ENCODE data around the gene ZNF3.
A peak's percentile ranks its signal among the peaks of the same experiment; 100 is the strongest.

ZNF3 gene

DNA sequence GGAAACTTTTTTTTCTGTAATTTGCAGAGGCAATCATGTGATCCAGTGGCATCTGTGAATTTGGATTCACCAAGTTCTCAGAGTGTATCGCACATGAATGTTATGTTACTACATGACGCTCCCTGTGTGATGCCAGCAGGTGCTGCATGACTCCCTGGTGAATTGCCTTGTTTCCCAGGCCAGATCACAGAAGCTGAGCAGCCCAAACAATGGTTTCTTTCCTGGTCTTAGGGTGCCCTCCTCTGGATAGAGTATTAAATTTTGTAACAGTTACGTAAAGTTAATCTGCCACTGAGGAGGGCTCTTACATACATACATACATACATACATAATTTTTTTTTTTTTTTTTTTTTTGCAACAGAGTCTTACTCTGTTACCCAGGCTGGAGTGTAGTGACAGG lies 28.3 kb downstream of the ZNF3 start:
- peak; percentile 55 for DNase-seq (ENCODE audit: low read depth)
- TF ChIP-seq, protein P1, sequence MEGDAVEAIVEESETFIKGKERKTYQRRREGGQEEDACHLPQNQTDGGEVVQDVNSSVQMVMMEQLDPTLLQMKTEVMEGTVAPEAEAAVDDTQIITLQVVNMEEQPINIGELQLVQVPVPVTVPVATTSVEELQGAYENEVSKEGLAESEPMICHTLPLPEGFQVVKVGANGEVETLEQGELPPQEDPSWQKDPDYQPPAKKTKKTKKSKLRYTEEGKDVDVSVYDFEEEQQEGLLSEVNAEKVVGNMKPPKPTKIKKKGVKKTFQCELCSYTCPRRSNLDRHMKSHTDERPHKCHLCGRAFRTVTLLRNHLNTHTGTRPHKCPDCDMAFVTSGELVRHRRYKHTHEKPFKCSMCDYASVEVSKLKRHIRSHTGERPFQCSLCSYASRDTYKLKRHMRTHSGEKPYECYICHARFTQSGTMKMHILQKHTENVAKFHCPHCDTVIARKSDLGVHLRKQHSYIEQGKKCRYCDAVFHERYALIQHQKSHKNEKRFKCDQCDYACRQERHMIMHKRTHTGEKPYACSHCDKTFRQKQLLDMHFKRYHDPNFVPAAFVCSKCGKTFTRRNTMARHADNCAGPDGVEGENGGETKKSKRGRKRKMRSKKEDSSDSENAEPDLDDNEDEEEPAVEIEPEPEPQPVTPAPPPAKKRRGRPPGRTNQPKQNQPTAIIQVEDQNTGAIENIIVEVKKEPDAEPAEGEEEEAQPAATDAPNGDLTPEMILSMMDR (IDR thresholded peaks at IDR 0.05; ENCODE audit: insufficient read depth, low read depth, low read length, missing control alignments), result no peak
- H3K4me3 ChIP-seq (ENCODE audit: low read depth, low read length), result no peak overlapping the region

DNA sequence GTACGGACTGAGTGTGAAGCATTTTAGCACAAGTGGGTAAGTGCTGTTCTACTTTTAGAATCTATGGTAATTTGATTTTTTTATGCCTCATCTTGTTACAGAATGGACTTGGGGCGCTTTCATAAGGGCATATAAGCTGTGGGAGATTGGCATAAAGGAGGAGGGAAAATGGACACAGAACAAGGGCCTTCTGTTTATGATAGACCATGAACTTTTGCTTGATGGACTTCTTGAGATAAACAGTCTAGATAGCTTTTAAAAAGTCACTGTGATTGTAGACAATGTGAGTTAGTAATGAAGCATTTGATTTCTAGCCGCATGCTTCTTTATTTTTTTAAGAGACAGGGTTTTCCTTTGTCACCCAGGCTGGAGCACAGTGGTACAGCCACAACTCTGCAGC lies 29.9 kb downstream of the ZNF3 start:
- DNase-seq (ENCODE audit: low read depth), result no peak
- TF ChIP-seq, protein P1 (IDR thresholded peaks at IDR 0.05; ENCODE audit: insufficient read depth, low read depth, low read length, missing control alignments), result no peak

GRCh38 chr7:100049441-100050291 lies 31.9 kb downstream of the ZNF3 start, which contains the start of gene ZSCAN21:
ZSCAN21 (plus strand) TSS chr7:100049774; CDS start chr7:100057007, 7,233 bp downstream.
- TF ChIP-seq, protein P1 (IDR thresholded peaks at IDR 0.05; ENCODE audit: insufficient read depth, low read depth, low read length, missing control alignments), result peak; percentile 5
- DNase-seq (ENCODE audit: low read depth), result peak; percentile 77
- H3K4me3 ChIP-seq (ENCODE audit: low read depth, low read length), result peak within 1 kb of the TSS; percentile 75

More for the DNA sequence above, 29.9 kb downstream of the ZNF3 start:
- no peak overlapping the region for H3K4me3 ChIP-seq (ENCODE audit: low read depth, low read length)

DNA sequence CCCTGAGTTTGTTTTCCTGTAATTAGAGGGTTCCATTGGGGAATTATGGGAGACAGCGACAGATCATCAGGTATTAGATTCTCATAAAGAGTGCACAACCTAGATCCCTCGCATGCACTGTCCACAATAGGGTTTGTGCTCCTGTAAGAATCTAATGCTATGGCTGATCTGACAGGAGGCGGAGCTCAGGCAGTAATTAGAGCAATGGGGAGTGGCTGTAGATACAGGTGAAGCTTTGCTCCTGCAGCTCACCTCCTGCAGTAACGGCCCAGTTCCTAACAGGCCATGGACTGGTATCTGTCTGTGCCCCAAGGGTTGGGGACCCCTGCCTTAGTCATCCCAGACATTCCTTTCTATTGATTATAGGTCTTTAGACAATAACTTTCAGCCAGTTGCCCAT lies 32.8 kb downstream of the ZNF3 start:
- TF ChIP-seq, protein P1 (IDR thresholded peaks at IDR 0.05; ENCODE audit: insufficient read depth, low read depth, low read length, missing control alignments), result no peak
- no peak overlapping the region for H3K4me3 ChIP-seq (ENCODE audit: low read depth, low read length)
- DNase-seq (ENCODE audit: low read depth), result no peak

DNA sequence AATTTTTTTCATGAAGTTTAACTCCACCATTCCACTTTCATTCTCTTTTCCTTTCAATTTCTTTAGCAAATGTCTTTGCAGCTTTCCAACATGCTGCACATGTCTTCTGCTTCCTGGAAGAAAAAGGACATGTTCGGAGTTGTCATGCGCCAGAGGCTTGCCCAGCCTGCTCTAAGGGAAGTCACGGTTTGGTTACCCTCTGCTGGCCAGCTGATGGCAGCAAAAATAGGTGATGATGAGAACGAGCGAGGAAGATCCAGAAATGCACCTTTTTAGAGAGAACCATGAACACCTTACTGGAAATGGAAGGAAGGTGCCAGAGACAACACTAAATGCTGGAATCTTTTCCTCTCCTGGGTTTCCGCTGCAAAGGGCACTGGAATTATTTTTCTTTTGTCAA lies 36.8 kb downstream of the ZNF3 start:
- TF ChIP-seq, protein P1 (IDR thresholded peaks at IDR 0.05; ENCODE audit: insufficient read depth, low read depth, low read length, missing control alignments), result peak; percentile 14
- peak; percentile 64 for DNase-seq (ENCODE audit: low read depth)
- no peak overlapping the region for H3K4me3 ChIP-seq (ENCODE audit: low read depth, low read length)

- no peak for DNase-seq (ENCODE audit: low read depth)
- TF ChIP-seq, protein P1 (IDR thresholded peaks at IDR 0.05; ENCODE audit: insufficient read depth, low read depth, low read length, missing control alignments), result no peak
- no peak overlapping the region for H3K4me3 ChIP-seq (ENCODE audit: low read depth, low read length)
Observed at GRCh38 chr7:100040575-100040974, 40.9 kb downstream of the ZNF3 start.
